GM18870 (cell line): ENCODE results near the gene HCCS.
"Not testable (repeated sequence)": the region's sequence is repeated elsewhere in the genome, so short reads cannot be mapped to it uniquely, and the experiment has no call there.

Experiments
- ATAC-seq: cut with Tn5 transposase; IDR thresholded peaks from one replicate; pipeline ENCODE4 v1.9.1; 2021; ENCODE audit warnings: moderate library complexity; ENCODE audit not compliant: unreplicated experiment

HCCS gene

GRCh38 chrX:11119313-11119943, 8.3 kb downstream of the HCCS start:
- ATAC-seq, result no peak

DNA sequence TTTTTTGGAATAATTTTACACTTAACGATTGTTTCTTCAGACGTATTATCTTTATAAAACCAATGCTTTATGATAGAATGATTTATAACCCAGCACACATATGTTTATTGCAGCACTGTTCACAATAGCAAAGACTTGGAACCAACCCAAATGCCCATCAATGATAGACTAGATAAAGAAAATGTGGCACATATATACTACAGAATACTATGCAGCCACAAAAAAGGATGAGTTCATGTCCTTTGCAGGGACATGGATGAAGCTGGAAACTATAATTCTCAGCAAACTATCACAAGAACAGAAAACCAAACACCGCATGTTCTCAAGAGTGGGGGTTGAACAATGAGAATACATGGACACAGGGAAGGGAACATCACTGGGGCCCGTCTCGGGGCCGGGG, 12.0 kb downstream of the HCCS start:
- ATAC-seq, result not testable (repeated sequence)

DNA sequence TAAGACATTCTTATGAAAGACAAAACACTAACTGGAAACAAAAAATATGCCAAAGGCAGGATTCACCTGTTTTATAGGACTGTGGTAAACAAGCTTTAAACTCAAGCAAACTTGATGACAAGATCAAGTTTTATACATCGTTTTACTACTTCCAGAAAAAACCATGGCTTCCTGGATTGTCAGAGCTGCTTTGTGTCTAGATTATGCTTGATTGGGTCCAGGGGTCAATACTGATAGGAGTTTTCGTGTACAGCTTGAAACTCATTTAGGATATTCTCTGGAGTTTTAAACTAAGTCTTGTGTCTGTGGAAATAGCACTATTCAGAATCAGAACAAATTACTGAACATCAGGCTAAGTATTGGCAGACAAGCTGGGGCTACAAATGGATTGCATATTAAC, 13.0 kb downstream of the HCCS start:
- ATAC-seq, result no peak

GRCh38 chrX:11125060-11125459, 13.9 kb downstream of the HCCS start:
- ATAC-seq, result no peak

- ATAC-seq, result no peak
Measured at GRCh38 chrX:11129534-11130105, 18.5 kb downstream of the HCCS start.

- ATAC-seq, result no peak
Measured at GRCh38 chrX:11130136-11130535, 19.0 kb downstream of the HCCS start.

DNA sequence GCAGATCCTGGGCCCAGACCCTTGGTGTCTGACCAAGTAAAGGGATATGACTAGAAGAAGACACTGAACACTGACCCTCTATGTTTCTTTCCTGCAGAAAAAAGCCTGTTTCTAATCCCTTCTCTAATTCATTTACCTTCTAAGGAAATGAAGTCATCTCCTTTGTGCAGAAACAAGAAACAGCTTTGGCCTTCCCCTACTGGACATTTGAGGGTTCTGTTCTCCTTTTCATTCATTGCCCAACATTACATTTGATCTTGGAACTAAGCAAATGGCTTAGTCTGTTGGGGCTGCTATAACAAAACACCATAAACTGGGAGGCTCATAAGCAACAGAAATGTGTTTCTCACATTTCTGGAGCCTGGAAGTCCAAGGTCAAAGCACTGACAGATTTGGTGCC, 20.0 kb downstream of the HCCS start:
- no peak for ATAC-seq

- no peak for ATAC-seq
Measured at GRCh38 chrX:11135564-11136185, 24.5 kb downstream of the HCCS start.

DNA sequence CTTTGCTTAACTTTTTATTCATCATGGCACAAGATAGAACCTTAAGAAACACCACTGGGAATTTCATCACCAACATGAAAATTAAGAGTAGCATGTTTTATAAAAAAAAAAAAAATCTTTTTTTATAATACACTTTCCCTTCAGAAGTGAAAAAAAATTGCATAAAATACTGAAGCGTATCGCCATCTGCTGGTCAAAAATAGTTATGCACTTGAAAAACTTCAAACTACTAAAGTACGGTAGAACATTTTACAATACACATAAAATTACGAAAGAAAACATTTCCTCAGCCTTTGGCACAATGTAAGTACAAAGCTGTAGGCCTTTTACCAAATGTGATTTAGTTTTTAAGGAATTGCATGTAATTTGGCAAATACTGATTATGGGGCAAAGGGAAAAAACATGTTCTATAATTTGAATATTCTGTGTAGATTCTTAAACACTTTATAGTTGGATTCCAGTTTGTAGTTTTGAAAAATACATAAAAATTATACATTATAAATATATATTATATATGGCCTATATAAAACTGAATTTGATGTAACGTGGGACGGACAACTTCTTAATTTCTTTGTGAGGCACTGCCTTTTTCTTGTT, 26.5 kb downstream of the HCCS start:
- no peak for ATAC-seq

DNA sequence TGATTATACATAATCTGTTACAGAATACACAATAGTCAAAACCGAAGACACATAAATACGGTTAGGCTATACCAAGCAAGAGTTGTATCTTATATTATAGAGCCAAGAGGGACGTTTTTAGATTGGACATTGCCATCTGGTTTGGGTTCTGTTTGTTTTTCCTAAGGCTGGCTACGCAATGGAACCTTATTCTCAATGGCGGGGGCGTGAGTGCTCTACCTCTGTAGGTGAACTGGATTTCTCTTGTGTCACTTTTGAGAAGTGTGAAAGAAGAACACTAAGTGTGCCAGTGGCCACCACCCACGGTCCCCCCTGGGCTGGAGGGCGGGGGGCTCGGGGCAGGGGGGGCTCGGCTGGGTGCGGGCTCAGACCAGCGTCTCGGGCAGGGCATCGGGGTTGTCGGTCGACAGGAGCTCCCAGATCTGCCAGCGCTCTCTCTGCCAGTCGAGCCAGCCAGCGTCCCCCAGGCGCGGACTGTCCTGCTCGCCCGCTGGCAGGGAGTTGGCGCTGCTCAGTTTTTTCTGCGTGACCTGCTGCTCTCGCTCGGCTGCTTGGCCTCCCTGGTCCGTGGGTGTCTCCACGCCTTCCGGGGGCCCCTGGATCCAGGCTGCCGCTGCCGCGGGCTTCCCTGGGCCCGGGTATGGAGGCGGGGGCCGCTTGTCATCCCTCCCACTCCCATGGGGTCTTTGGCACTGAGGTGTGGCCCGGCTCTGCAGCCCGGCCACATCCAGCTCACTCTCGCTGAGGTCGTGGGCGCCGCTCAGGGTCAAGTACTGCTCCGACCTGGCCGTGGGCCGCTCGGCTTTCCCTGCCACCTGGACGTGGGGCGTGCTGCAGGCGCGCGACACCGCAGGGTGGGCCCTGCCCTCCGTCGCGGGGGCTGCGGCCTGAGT, 27.6 kb downstream of the HCCS start:
- ATAC-seq, result no peak

DNA sequence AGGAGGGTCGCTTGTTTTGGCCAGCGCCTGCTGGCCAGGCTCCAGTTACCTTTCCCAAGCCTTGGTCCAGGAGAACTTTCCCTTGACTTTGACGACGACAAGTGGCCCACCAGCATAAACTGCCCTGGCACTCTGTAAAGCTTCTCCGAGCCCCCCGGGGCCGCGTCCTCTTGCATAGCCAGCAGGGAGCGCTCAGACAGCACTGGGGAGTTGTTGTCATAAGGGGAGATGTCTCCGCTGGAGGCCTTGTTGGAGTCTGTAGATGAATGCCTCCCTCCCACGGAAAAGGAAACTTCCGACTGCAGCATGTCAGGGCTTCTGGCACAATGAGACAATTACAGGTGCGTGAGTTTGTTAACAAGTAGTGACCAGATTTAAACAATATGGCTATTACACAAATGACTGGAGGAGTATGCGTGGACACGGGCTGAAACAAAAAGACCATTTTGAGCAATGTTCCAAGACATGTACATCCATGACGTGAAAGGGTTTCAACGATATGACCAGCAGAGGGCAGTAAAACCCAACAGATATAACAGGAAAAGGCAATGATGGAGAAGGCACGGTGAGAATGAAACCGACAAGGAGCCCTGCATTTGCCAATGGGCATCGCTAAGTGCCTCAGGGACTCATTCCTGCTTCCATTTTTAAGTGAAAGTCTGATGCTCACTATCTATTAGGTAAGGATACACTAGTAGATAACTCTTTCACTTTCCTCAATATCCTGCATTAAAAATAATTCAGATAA, 33.0 kb downstream of the HCCS start:
- ATAC-seq, result peak; percentile 91

DNA sequence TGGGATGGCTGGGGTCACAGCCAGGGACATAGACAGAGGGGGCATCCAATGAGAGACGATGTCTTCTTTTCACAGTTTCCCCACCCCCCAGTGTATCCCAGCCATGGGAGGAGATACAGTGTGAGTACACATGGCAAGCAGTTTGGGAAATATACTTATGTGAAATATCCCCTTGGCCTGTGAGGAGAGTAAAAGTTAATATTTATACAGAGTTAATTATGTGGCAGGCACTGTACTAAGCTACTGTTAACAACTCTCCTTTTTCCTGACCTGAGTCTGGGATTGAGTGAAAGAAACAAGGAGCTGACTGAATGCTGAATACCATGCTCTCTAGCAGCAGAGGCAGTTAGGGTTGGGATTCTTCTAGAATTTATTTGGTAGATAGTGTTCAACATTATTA, 35.3 kb downstream of the HCCS start:
- no peak for ATAC-seq

GRCh38 chrX:11148401-11148800, 37.3 kb downstream of the HCCS start:
- ATAC-seq, result no peak

DNA sequence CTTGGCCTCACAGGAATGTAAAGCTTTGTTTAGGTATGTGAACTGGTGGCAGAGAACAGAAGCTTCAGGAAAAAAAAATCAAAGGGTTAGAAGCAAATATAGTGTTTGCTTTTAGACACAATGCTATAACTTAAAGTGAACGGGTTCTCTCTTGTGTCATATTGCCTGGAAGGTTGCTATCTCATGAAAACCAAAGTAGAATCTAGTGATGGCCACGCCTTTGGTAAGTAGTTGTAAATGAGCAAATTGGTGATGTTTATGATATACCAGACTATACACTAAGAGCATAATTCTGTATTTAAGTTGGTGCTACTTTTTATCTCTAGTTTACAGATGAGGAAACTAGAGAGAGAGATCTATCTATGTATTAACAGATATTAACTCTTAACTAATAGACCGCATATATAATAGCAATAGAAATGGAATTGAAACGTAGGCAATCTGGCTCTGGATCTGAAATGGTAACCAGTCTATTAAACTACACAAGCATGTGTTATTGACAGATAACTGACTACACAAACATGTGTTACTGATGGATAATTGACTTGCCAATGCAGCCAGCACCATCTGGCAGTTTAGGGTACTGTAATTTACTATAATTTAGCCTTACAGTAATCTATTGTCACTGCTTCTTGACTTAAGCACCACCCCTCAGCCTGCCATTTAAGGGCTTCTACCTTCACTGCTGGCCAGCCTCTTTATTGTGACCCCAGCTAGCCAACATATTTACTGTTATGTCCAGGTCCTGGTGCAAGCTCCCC, 40.8 kb downstream of the HCCS start:
- ATAC-seq, result no peak

- no peak for ATAC-seq
Measured at GRCh38 chrX:11159149-11159548, 48.0 kb downstream of the HCCS start.

GRCh38 chrX:11164433-11164832, 53.3 kb downstream of the HCCS start:
- no peak for ATAC-seq

- ATAC-seq, result no peak
Measured at GRCh38 chrX:11171956-11172355, 60.8 kb downstream of the HCCS start.

- ATAC-seq, result no peak
Measured at GRCh38 chrX:11172415-11172814, 61.3 kb downstream of the HCCS start.
